KBM-7 (cell line): ENCODE data around the gene ERBB3.
"Not testable (repeated sequence)": the region's sequence is repeated elsewhere in the genome, so short reads cannot be mapped to it uniquely, and the experiment has no call there.

ENCODE experiments used
- DNase-seq: peaks from one replicate; pipeline ENCODE4 v3.0.0-alpha.2; 2015
- in situ Hi-C: fragments of 300-500 bp; cut with MboI; formaldehyde crosslinking; loops from 2 replicates; pipeline ENCODE4 v1.14.3; 2020; ENCODE audit warnings: low sequenced_read_pairs, low pct_unique_long_range_greater_than_20kb, mixed read lengths

Gene ERBB3

GRCh38 chr12:56104815-56105608 is 25.0 kb downstream of the ERBB3 start:
- DNase-seq, result peak; percentile 58
- in situ Hi-C loops, result no loop called here

- no peak for DNase-seq
- in situ Hi-C loops, result no loop called here
Measured at GRCh38 chr12:56105609-56105902, 25.6 kb downstream of the ERBB3 start.

GRCh38 chr12:56107242-56107641 is 27.3 kb downstream of the ERBB3 start:
- DNase-seq, result no peak
- in situ Hi-C loops, result no loop called here

GRCh38 chr12:56110571-56110970 is 30.6 kb downstream of the ERBB3 start:
- in situ Hi-C loops, result no loop called here
- no peak for DNase-seq

- in situ Hi-C loops, result no loop called here
- DNase-seq, result peak; percentile 20
Measured at GRCh38 chr12:56114084-56114483, 34.1 kb downstream of the ERBB3 start.

- in situ Hi-C loops, result no loop called here
- DNase-seq, result no peak
Measured at GRCh38 chr12:56115329-56115728, 35.4 kb downstream of the ERBB3 start.

GRCh38 chr12:56116267-56117081 is 36.5 kb downstream of the ERBB3 start, which contains the start of gene RPL41:
TSS of gene RPL41 (plus strand) at chr12:56116633.
- in situ Hi-C loops, result no loop called here
- DNase-seq, result peak; percentile 97

GRCh38 chr12:56117082-56117706 is 37.2 kb downstream of the ERBB3 start:
- DNase-seq, in situ Hi-C loops: not testable (repeated sequence)

- peak; percentile 99 for DNase-seq
- in situ Hi-C loops, result no loop called here
Measured at GRCh38 chr12:56117778-56118687, 38.1 kb downstream of the ERBB3 start, which contains the start of gene ZC3H10. TSS of gene ZC3H10 (plus strand) at chr12:56118266. CDS start at chr12:56120563, 2,297 bp downstream.

- DNase-seq, result no peak
- in situ Hi-C loops, result no loop called here
Measured at GRCh38 chr12:56118688-56119357, 38.9 kb downstream of the ERBB3 start.

- in situ Hi-C loops, result no loop called here
- DNase-seq, result peak; percentile 75
Measured at GRCh38 chr12:56119361-56119796, 39.4 kb downstream of the ERBB3 start.

GRCh38 chr12:56120158-56120846 is 40.3 kb downstream of the ERBB3 start:
- in situ Hi-C loops, result no loop called here
- no peak for DNase-seq

- DNase-seq, result no peak
- in situ Hi-C loops, result no loop called here
Measured at GRCh38 chr12:56121204-56121870, 41.4 kb downstream of the ERBB3 start.

GRCh38 chr12:56122637-56123036 is 42.7 kb downstream of the ERBB3 start:
- in situ Hi-C loops, result no loop called here
- no peak for DNase-seq

GRCh38 chr12:56124133-56124532 is 44.2 kb downstream of the ERBB3 start:
- DNase-seq, result no peak
- in situ Hi-C loops, result no loop called here

GRCh38 chr12:56126732-56127239 is 46.8 kb downstream of the ERBB3 start:
- in situ Hi-C loops, result no loop called here
- DNase-seq, result peak; percentile 79

GRCh38 chr12:56127485-56127887 is 47.5 kb downstream of the ERBB3 start:
- no peak for DNase-seq
- in situ Hi-C loops, result no loop called here
